Loucy (cell line): ENCODE results near the gene KCTD19.

Experiments used
- H2AFZ ChIP-seq: fragments of 200-600 bp; sonication (generic); 2 replicates; pipeline ENCODE4 v1.6.0; 2016; ENCODE audit warnings: antibody characterized with exemption, mild to moderate bottlenecking, low read length, moderate library complexity
- H3F3A ChIP-seq: fragments of 200-600 bp; 2 replicates; pipeline ENCODE4 v1.6.0; 2016; ENCODE audit warnings: antibody characterized with exemption, low read depth, mild to moderate bottlenecking
- H3K27me3 ChIP-seq: fragments of 200-600 bp; sonication (generic); 2 replicates; pipeline ENCODE4 v1.6.1; 2014; ENCODE audit warnings: low read length, mild to moderate bottlenecking; ENCODE audit not compliant: insufficient read depth, poor library complexity, severe bottlenecking
- H3K36me3 ChIP-seq: fragments of 200-600 bp; sonication (generic); 2 replicates; pipeline ENCODE4 v1.6.1; 2016; ENCODE audit warnings: low read length; ENCODE audit not compliant: insufficient read depth
- H3K4me1 ChIP-seq: fragments of 200-600 bp; sonication (generic); 2 replicates; pipeline ENCODE4 v1.5.1; 2014; ENCODE audit warnings: low read length, mild to moderate bottlenecking; ENCODE audit not compliant: insufficient read depth, poor library complexity, severe bottlenecking
- H3K4me2 ChIP-seq: fragments of 200-600 bp; sonication (generic); 2 replicates; pipeline ENCODE4 v1.6.0; 2014; ENCODE audit warnings: antibody characterized with exemption, low read length, low read depth, mild to moderate bottlenecking; ENCODE audit not compliant: poor library complexity, severe bottlenecking
- H3K4me3 ChIP-seq: fragments of 200-600 bp; sonication (generic); 2 replicates; pipeline ENCODE4 v1.5.1; 2014; ENCODE audit warnings: low read length, mild to moderate bottlenecking, mixed read lengths; ENCODE audit not compliant: poor library complexity, severe bottlenecking
- H3K79me2 ChIP-seq: fragments of 200-600 bp; sonication (generic); 2 replicates; pipeline ENCODE4 v1.6.1; 2014; ENCODE audit warnings: low read length; ENCODE audit not compliant: insufficient read depth
- H3K9ac ChIP-seq: fragments of 200-600 bp; sonication (generic); 2 replicates; pipeline ENCODE4 v1.6.0; 2014; ENCODE audit warnings: mild to moderate bottlenecking, low read depth, low read length, moderate library complexity; ENCODE audit not compliant: poor library complexity, severe bottlenecking
- H3K9me2 ChIP-seq: fragments of 200-600 bp; sonication (generic); replicated peaks from 2 replicates; pipeline ENCODE4 v1.6.1; 2016; ENCODE audit warnings: low read depth, low read length, mixed read lengths
- H3K9me3 ChIP-seq: fragments of 200-600 bp; sonication (generic); 2 replicates; pipeline ENCODE4 v1.6.1; 2014; ENCODE audit warnings: mild to moderate bottlenecking, antibody characterized with exemption, low read length, low read depth; ENCODE audit not compliant: insufficient read depth
- H4K20me1 ChIP-seq: fragments of 200-600 bp; sonication (generic); 2 replicates; pipeline ENCODE4 v1.6.0; 2014; ENCODE audit warnings: antibody characterized with exemption, low read length, mild to moderate bottlenecking; ENCODE audit not compliant: insufficient read depth, poor library complexity, severe bottlenecking
- EZH2phosphoT487 ChIP-seq: fragments of 200-600 bp; IDR thresholded peaks from 2 replicates; pipeline ENCODE4 v1.6.1; 2018; ENCODE audit warnings: antibody characterized with exemption, mild to moderate bottlenecking, moderate library complexity, borderline replicate concordance
- TF ChIP-seq, protein P1 (sequence below): fragments of 200-600 bp; sonication (generic); conservative IDR thresholded peaks from 2 replicates; pipeline ENCODE4 v1.5.1; 2014; ENCODE audit warnings: mild to moderate bottlenecking, antibody characterized with exemption, low read length

The KCTD19 gene

DNA sequence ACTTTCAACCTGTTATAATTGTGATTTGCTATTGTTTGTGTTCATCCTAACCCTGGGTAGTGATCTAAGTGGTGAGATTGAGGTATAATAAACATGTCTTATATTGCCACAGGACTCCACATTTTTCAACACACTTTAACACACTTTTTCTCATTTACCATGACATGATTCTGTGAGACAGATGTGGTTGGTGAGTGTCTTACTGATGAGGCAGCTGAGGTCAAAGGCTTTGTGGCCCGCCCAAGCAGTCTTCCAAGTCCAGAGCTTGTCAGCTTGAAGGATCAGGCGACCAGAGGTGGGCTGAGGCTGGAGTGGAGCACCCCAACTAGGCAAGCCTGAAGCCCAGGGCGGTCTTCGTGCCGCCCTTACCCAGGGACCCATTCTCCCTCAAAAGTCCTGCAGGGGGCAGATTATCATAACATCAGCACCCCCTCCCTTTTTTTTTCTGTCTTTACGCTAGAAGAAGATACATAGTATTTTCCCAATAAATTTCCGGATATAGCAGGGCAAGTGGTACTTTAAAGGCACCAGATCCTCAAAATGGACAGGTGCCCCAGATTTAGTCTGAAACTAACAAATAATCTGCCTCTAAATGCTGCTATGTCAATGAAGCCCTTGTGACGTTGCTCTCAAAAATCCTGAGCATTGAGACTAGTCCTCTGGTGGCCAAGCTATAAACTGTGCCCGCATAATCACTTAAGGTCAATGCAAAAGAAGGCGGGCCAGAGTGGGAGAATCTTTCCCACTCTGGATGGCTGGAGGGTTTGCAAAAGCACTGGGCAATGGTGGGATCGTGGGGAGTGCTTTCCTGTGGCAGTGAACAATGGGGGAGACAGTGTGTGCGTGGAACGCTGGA lies 21.1 kb downstream of the KCTD19 start:
- H3K9ac ChIP-seq: no peak overlapping the region
- H2AFZ ChIP-seq: no peak overlapping the region
- H3K4me3 ChIP-seq: no peak overlapping the region
- no peak for TF ChIP-seq EZH2phosphoT487
- TF ChIP-seq, protein P1, sequence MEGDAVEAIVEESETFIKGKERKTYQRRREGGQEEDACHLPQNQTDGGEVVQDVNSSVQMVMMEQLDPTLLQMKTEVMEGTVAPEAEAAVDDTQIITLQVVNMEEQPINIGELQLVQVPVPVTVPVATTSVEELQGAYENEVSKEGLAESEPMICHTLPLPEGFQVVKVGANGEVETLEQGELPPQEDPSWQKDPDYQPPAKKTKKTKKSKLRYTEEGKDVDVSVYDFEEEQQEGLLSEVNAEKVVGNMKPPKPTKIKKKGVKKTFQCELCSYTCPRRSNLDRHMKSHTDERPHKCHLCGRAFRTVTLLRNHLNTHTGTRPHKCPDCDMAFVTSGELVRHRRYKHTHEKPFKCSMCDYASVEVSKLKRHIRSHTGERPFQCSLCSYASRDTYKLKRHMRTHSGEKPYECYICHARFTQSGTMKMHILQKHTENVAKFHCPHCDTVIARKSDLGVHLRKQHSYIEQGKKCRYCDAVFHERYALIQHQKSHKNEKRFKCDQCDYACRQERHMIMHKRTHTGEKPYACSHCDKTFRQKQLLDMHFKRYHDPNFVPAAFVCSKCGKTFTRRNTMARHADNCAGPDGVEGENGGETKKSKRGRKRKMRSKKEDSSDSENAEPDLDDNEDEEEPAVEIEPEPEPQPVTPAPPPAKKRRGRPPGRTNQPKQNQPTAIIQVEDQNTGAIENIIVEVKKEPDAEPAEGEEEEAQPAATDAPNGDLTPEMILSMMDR: peak; percentile 33; the same call in 1 of the 2 replicates
- no peaks in the 10 kb centered on the region for H3K9me3 ChIP-seq
- H3K36me3 ChIP-seq: no peaks in the 10 kb centered on the region
- no peaks in the 10 kb centered on the region for H3K27me3 ChIP-seq
- H4K20me1 ChIP-seq: no peaks in the 10 kb centered on the region
- no peak overlapping the region for H3K4me2 ChIP-seq
- H3F3A ChIP-seq: no peaks in the 10 kb centered on the region
- no peaks in the 10 kb centered on the region for H3K4me1 ChIP-seq
- H3K79me2 ChIP-seq: no peaks in the 10 kb centered on the region
- no peaks in the 10 kb centered on the region for H3K9me2 ChIP-seq

DNA sequence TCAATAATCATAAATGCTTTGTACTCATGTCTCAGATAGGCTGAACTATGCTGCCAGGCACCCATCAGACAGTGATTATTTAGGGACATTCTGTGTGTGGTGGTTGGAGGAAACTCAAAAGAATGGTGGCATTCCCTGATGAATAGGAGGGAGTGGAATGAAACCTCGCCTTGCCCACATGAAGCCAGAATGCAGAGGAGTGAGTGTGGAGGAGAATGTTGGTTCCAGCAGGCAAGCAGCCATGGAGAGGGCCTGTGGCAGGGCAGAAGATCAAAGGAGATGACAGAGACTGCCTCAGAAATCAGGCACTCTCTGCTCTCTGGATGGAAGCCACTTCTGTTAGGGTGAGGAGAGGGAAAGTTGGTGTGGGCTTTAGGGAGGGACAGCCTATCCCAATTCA lies 22.5 kb downstream of the KCTD19 start:
- H3K36me3 ChIP-seq: no peaks in the 10 kb centered on the region
- H4K20me1 ChIP-seq: no peaks in the 10 kb centered on the region
- no peak for TF ChIP-seq EZH2phosphoT487
- H3K79me2 ChIP-seq: no peaks in the 10 kb centered on the region
- H3K4me2 ChIP-seq: no peak overlapping the region
- H3K9ac ChIP-seq: no peak overlapping the region
- H2AFZ ChIP-seq: no peak overlapping the region
- no peak overlapping the region for H3K4me3 ChIP-seq
- no peaks in the 10 kb centered on the region for H3K9me2 ChIP-seq
- H3K9me3 ChIP-seq: no peaks in the 10 kb centered on the region
- H3K4me1 ChIP-seq: no peaks in the 10 kb centered on the region
- H3F3A ChIP-seq: no peaks in the 10 kb centered on the region
- H3K27me3 ChIP-seq: no peaks in the 10 kb centered on the region

DNA sequence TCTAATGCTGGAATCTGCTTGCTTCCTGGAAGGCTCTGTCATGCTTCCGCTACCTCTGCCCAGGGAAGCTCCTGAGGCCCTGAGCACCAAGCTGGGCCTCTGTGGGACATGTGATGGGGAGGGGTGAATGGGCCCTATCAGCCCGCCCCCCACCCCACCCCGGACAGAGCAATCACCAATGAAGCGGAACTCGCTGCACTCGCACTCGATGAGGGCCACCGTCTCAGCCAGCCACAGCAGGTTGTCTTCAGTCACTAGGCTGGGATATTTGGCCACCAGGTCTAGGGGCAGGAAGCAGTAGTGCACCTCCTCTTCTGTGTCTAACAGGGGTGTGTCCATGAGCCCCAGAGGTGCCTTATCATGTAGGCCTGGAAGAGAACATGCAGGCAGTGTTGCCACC lies 23.6 kb downstream of the KCTD19 start:
- H3K36me3 ChIP-seq: no peaks in the 10 kb centered on the region
- no peaks in the 10 kb centered on the region for H3K4me1 ChIP-seq
- no peak overlapping the region for H3K4me2 ChIP-seq
- no peaks in the 10 kb centered on the region for H3K9me2 ChIP-seq
- H3F3A ChIP-seq: no peaks in the 10 kb centered on the region
- H3K4me3 ChIP-seq: no peak overlapping the region
- no peaks in the 10 kb centered on the region for H4K20me1 ChIP-seq
- H3K9ac ChIP-seq: no peak overlapping the region
- H3K79me2 ChIP-seq: no peaks in the 10 kb centered on the region
- H3K9me3 ChIP-seq: no peaks in the 10 kb centered on the region
- H3K27me3 ChIP-seq: no peaks in the 10 kb centered on the region
- TF ChIP-seq, protein P1: no peak
- TF ChIP-seq EZH2phosphoT487: no peak
- no peak overlapping the region for H2AFZ ChIP-seq

DNA sequence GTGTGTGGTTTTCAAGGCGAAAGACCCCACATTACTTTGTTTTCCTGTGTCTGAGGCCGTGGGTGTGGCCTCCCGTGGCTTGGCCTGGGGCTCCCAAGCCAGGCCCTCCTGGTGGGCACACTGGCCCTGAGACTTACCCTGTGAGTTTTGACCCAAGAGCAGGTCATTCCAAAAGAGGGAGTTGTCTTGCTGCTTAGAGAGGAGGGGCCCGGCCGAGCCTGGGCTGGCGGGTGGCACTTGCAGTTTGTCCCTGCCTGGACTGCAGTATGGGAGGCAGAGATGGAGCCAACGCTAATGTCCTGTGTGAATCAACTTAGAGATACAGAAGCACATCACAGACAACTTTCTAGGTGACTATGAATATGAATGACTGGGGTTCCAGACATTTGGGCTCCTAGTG lies 24.5 kb downstream of the KCTD19 start:
- Histone ChIP-seq H3K9me2 (no peaks in the 10 kb centered on the region), H3K9me3 (no peaks in the 10 kb centered on the region), H3K4me3 (no peak overlapping the region), H3F3A (no peaks in the 10 kb centered on the region), H3K27me3 (no peaks in the 10 kb centered on the region), H3K79me2 (no peaks in the 10 kb centered on the region), H3K9ac (no peak overlapping the region), H3K4me1 (no peaks in the 10 kb centered on the region), H4K20me1 (no peaks in the 10 kb centered on the region), H3K4me2 (no peak overlapping the region), H2AFZ (no peak overlapping the region), H3K36me3 (no peaks in the 10 kb centered on the region)
- TF ChIP-seq, protein P1: no peak
- no peak for TF ChIP-seq EZH2phosphoT487
